Omental fat pad (tissue), 4 donors: ENCODE measurements around the gene NQO2. TPM values are rescaled to one million over a fixed set of nuclear protein-coding genes. Genes with fewer than 3 reads are reported as not detected.
"Not testable (repeated sequence)": the region's sequence is repeated elsewhere in the genome, so short reads cannot be mapped to it uniquely, and the experiment has no call there.

Experiments used
- ATAC-seq: fragments of 150-250 bp; one replicate; pipeline ENCODE4 v1.9.1; 2016; ENCODE audit warnings: mild to moderate bottlenecking, moderate library complexity; ENCODE audit not compliant: low FRiP score
- DNase-seq: peaks from one replicate; pipeline ENCODE4 v3.0.0-alpha.2; 2019; ENCODE audit warnings: low spot score
- total RNA-seq, 4 donors: library from RNA; depleted of rRNA; stranded (reverse); fragments of >200 nt; gene quantifications; one replicate each; pipeline ENCODE4 v1.1.0, GENCODE V29; 2016
- TF ChIP-seq, protein P1 (sequence below), 3 donors: fragments of 450-650 bp; IDR thresholded peaks; one replicate each; pipeline ENCODE4 v1.5.1; 2016 to 2017; ENCODE audit warnings: antibody characterized with exemption in 3 of 3, mild to moderate bottlenecking in 3 of 3, moderate library complexity in 2 of 3

NQO2 gene
- total RNA-seq, 4 donors from 2014 or later: 32.9 to 54.0 (median 48.1) TPM

DNA sequence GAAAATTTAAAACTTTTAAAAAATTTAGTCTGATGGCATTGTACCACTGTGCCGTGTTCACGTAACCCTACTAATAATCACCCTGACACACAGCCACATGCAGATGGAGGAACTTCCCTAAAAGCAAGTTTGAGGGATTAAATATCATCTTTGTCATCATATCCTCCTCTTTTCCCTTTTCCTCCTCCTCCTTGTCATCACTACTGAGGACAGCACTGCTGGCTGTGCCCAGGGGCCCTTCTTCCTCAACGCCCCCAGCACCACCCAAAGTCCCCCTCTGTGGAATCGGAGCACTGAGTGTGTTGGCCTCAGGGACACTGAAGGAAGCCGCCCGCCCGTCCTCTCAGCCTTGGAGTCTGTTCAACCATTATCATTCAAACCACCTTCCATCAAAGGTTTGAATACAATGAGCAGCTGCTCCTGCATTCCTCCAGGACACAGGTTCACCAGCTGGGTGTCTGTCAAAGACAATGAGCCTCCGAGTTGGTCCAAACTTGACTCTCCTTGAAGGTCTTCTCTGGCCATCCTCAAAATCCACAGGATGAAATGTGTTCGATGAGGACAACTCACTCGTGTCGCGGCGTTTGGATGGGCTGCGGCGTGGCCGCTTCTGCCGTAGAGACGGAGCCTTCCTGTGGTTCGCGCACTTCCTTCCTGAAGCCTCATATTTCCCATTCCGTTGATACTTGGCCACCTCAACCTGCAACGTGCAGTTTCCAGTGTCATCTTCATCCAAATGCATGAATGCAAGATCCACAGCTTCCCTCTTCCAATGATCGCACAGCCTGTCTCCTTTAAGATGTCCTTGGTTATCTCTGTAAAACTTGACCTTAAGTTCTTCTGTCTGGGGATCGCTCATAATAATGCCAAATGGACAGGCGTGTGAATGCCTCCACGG is 23.3 kb downstream of the NQO2 start:
- ATAC-seq (no peak), DNase-seq (no peak)
- TF ChIP-seq, protein P1, sequence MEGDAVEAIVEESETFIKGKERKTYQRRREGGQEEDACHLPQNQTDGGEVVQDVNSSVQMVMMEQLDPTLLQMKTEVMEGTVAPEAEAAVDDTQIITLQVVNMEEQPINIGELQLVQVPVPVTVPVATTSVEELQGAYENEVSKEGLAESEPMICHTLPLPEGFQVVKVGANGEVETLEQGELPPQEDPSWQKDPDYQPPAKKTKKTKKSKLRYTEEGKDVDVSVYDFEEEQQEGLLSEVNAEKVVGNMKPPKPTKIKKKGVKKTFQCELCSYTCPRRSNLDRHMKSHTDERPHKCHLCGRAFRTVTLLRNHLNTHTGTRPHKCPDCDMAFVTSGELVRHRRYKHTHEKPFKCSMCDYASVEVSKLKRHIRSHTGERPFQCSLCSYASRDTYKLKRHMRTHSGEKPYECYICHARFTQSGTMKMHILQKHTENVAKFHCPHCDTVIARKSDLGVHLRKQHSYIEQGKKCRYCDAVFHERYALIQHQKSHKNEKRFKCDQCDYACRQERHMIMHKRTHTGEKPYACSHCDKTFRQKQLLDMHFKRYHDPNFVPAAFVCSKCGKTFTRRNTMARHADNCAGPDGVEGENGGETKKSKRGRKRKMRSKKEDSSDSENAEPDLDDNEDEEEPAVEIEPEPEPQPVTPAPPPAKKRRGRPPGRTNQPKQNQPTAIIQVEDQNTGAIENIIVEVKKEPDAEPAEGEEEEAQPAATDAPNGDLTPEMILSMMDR (IDR thresholded peaks at IDR 0.05): no peak

DNA sequence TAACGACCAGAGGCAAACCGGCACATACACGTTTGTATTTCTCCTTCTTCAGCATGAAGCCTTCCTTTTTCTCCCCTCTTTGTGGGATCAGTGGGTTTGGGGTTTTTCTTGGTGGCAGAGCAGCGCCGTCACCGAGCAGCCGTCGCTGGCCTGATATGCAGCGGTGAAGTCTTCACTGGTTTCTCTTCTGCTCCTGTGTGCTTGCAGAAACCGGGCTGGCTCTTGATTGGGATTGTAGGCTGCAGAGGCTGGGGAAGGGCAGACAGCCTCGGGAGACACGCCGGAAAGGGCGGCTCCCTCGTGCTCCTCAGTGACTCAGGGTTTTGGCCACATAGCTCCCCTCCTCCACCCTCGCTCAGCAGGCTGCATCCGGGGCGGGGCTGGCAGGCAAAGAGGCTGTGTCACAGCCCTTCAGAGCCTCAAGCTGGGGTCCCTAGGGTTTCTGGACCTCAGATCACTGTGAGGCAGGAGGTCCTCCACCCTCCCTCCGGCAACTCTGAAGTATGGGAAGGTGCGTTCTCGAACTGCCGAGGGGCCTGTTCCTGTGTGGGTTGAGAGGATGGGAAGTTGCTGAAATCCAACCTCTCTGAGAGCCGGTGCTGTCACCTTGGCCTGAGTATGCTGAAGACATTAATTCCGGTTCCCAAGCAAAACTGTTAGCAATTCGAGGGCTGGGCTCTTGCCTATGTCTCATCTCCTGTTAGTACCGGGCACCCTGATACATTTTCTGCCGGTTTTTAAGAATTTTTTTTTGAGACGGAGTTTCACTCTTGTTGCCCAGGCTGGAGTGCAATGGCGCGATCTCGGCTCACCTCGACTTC is 24.2 kb downstream of the NQO2 start:
- TF ChIP-seq, protein P1 (IDR thresholded peaks at IDR 0.05): no peak
- DNase-seq: peak; percentile 80

DNA sequence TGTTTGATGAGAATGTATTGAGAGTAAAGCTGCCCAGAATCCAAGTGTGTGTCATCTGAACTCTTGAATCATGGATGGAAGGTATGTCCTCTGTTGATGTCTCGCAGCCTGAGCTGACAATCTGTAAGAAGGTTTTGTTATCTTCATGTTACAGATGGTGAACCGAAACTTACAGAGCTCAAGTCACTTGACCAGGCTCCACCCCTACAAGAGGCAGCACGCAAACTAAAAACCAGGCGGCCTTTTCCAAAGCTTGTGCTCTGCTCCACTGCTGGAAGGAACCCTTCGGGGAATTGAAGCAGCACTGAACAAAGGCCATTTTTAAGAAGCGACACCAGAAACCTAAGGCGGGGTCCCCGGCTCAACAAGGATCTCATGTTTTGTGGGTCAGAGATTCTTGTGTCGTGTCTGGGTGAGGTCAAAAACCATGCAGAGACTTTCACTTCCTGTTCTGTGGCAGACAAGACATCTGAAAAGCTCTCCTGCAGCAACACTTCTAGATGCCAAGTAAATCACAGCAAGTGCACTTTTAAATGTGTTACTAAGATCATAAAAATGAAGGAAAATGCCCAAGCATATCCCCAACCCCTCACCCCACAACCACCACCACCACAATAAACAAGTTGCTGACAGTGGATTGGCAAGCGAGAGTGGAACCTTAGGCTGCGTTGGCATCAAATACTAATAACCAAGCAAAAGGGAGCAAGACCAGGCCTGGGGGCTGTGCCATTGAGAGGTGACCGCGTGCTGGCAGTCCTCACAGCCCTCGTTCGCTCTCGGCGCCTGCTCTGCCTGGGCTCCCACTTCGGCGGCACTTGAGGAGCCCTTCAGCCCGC is 27.3 kb downstream of the NQO2 start:
- no peak for ATAC-seq
- no peak for DNase-seq
- TF ChIP-seq, protein P1 (IDR thresholded peaks at IDR 0.05): no peak

More for the DNA sequence above, 24.2 kb downstream of the NQO2 start:
- ATAC-seq: peak; percentile 98

DNA sequence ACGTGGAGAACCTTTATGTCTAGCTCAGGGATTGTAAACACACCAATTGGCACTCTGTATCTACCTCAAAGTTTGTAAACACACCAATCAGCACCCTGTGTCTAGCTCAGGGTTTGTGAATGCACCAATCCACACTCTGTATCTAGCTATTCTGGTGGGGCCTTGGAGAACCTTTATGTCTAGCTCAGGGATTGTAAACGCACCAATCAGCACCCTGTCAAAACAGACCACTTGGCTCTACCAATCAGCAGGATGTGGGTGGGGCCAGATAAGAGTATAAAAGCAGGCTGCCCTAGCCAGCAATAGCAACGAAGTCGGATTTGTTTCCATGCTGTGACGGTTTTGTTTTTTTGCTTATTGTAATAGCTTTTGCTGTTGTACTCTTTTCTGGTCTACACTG is 28.5 kb downstream of the NQO2 start:
- not testable (repeated sequence) for ATAC-seq

DNA sequence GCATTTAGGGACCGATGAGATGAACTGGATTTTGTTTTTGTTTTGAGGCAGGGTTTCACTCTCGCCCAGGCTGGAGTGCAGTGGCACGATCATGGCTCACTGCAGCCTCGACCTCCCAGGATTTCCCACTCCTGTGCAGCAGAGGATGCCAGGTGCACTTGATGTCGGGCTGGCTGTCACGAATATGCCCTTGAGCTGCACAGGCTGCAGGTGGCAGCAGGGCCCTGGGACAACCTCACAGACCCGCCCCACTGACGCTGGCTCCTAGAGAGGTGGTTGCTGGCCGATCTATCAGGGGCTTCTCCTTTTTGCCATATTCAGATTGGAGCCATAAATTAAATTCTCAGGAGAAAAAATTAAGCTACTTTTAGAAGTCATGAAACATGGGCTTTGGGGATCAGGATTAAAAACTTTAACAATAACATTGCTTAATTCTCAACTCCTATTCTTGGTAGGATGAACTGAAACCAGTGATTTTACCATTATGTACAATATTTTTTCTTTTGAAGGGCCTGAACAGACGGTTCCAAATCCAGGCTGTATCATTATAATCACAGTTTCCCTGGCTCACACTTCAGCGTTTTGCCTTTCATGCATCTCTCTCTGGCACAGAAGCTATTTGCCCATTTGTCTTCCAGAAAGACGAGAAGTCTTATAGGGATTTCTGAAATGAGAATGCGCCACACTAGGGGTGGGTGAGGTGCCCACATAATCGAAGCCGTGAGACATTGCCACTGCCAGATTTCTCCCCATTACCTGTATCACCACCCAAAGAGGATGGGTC is 32.4 kb downstream of the NQO2 start:
- TF ChIP-seq, protein P1 (IDR thresholded peaks at IDR 0.05): no peak
- no peak for ATAC-seq
- DNase-seq: no peak

More for the DNA sequence above, 28.5 kb downstream of the NQO2 start:
- DNase-seq: not testable (repeated sequence)

DNA sequence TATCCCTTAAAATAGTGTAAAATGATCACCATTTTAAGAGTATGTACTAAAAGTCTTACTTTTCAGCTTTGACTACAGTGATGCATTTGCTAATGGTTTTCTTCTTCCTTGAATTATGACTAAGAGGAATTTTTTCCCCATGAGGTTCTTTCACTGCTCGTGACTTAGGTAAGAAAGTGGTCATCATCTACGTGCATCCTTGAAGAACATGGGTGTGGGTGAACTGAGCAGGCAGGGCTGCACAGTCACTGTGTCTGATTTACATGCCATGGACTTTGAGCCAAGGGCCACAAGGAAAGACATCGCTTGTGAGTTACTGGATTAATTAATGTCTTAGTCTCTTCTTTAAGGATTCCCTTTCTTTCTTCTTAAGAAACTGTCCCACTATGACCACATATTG is 33.3 kb downstream of the NQO2 start:
- no peak for ATAC-seq
- no peak for DNase-seq
- TF ChIP-seq, protein P1 (IDR thresholded peaks at IDR 0.05): no peak
